GM12878 (cell line): ENCODE data around the gene SLC34A1. TPM values are rescaled to one million over a fixed set of nuclear protein-coding genes. Genes with fewer than 3 reads are reported as not detected.

Experiments used
- ATAC-seq: fragments of 200-7000 bp; cut with Tn5 transposase; 3 replicates; pipeline ENCODE4 v1.9.1; 2020; ENCODE audit warnings: mild to moderate bottlenecking, moderate library complexity
- BruUV-seq: library from RNA; stranded (reverse); fragments of 400-500 nt; replicated peaks from 2 replicates; lab custom pipeline; 2021; lab: Mats Ljungman, UMichigan
- CTCF ChIA-PET: fragments of 300-600 bp; sonication (Branson Sonifier 250); formaldehyde crosslinking; extraction: SDS; loops from one replicate; lab custom pipeline; 2021; ENCODE audit warnings: inconsistent platforms; lab: Yijun Ruan, JAX
- POLR2A ChIA-PET: fragments of 350-600 bp; formaldehyde crosslinking; extraction: SDS; loops from one replicate; lab custom pipeline; 2021; ENCODE audit warnings: inconsistent platforms; lab: Charles Lee
- RAD21 ChIA-PET: fragments of 300-600 bp; sonication (Branson Sonifier 250); formaldehyde crosslinking; loops from one replicate; lab custom pipeline; 2023; ENCODE audit warnings: antibody characterized with exemption; ENCODE audit not compliant: unreplicated experiment; lab: Charles Lee
- SMC1A ChIA-PET: fragments of 300-600 bp; sonication (Branson Sonifier 250); formaldehyde crosslinking; loops from one replicate; lab custom pipeline; 2023; ENCODE audit not compliant: unreplicated experiment, uncharacterized antibody; lab: Charles Lee
- DNase-seq: peaks from one replicate; pipeline ENCODE4 v3.0.0-alpha.2; 2011; ENCODE audit warnings: low read depth, low spot score
- FAIRE-seq: peaks from 3 replicates; lab custom pipeline; 2011; peaks lifted over from hg19 to GRCh38; lab: Jason Lieb, UNC
- H2AFZ ChIP-seq: 2 replicates; pipeline ENCODE4 v1.6.0; 2011; ENCODE audit warnings: low read depth, low read length, control low read depth; ENCODE audit not compliant: control insufficient read depth
- H3K27ac ChIP-seq: 2 replicates; pipeline ENCODE4 v1.5.1; 2011; ENCODE audit warnings: control low read depth; ENCODE audit not compliant: control insufficient read depth, insufficient read depth
- H3K27me3 ChIP-seq, 2 experiments: replicated peaks in 1 of 2; 2 replicates each; pipeline versions ENCODE4 v1.6.0 to v1.6.1; 2011; ENCODE audit warnings: low read length in 1 of 2; ENCODE audit not compliant: control insufficient read depth in 2 of 2, insufficient read depth in 2 of 2
- H3K36me3 ChIP-seq, 2 experiments: 2 replicates each; pipeline ENCODE4 v1.5.1; 2011; ENCODE audit warnings: low read length in 1 of 2; ENCODE audit not compliant: control insufficient read depth in 2 of 2, insufficient read depth in 2 of 2
- H3K4me1 ChIP-seq: 2 replicates; pipeline ENCODE4 v1.6.1; 2011; ENCODE audit warnings: mild to moderate bottlenecking, low read length, moderate library complexity, mixed read lengths; ENCODE audit not compliant: control insufficient read depth, insufficient read depth
- H3K4me2 ChIP-seq: 2 replicates; pipeline ENCODE4 v1.6.0; 2011; ENCODE audit warnings: control low read depth; ENCODE audit not compliant: control insufficient read depth, insufficient read depth
- H3K4me3 ChIP-seq: fragments of 200-600 bp; sonication (generic); 2 replicates; pipeline ENCODE4 v1.5.1; 2016
- H3K79me2 ChIP-seq: 2 replicates; pipeline ENCODE4 v1.6.0; 2011; ENCODE audit warnings: low read length; ENCODE audit not compliant: control insufficient read depth, insufficient read depth
- H3K9ac ChIP-seq: 2 replicates; pipeline ENCODE4 v1.8.0; 2011; ENCODE audit warnings: low read length, control low read depth, mixed read lengths; ENCODE audit not compliant: control insufficient read depth, insufficient read depth
- H3K9me3 ChIP-seq: replicated peaks from 3 replicates; pipeline ENCODE4 v1.5.1; 2011; ENCODE audit warnings: mild to moderate bottlenecking, low read length; ENCODE audit not compliant: control insufficient read depth, insufficient read depth
- H4K20me1 ChIP-seq: 2 replicates; pipeline ENCODE4 v1.6.0; 2011; ENCODE audit not compliant: control insufficient read depth, insufficient read depth
- BHLHE40 ChIP-seq, 2 experiments: fragments of 450-650 bp in 1 of 2; IDR thresholded peaks; 2 replicates each; pipeline ENCODE4 v1.6.1; 2011 to 2017; ENCODE audit warnings: low read depth in 2 of 2, borderline replicate concordance in 1 of 2, improper control_type of control experiment in 1 of 2, low read length in 1 of 2, mild to moderate bottlenecking in 1 of 2
- CBX5 ChIP-seq: sonication (generic); IDR thresholded peaks from 2 replicates; pipeline ENCODE4 v1.6.1; 2016; ENCODE audit warnings: low read depth, moderate library complexity, mild to moderate bottlenecking, inconsistent platforms
- CREM ChIP-seq: IDR thresholded peaks from 2 replicates; pipeline ENCODE4 v1.6.1; 2014; ENCODE audit warnings: antibody characterized with exemption, low read depth
- EGR1 ChIP-seq, 2 experiments: IDR thresholded peaks; 1 replicate in 1 of 2; 2 replicates in 1 of 2; pipeline ENCODE4 v1.6.1; 2011 to 2012; ENCODE audit warnings: low read depth in 2 of 2, low read length in 2 of 2, borderline replicate concordance in 1 of 2, mild to moderate bottlenecking in 1 of 2, moderate library complexity in 1 of 2
- ETV6 ChIP-seq, 2 experiments: fragments of 450-650 bp in 1 of 2; IDR thresholded peaks in 1 of 2; conservative IDR thresholded peaks in 1 of 2; 2 replicates each; pipeline ENCODE4 v1.6.1; 2014; ENCODE audit warnings: antibody characterized with exemption in 1 of 2, borderline replicate concordance in 1 of 2, low read depth in 1 of 2, mild to moderate bottlenecking in 1 of 2, moderate library complexity in 1 of 2
- EZH2 ChIP-seq: IDR thresholded peaks from 2 replicates; pipeline ENCODE4 v1.6.1; 2012; ENCODE audit warnings: low read depth, mild to moderate bottlenecking, control low read depth, inconsistent platforms, low read length, borderline replicate concordance; ENCODE audit not compliant: control insufficient read depth
- MTA2 ChIP-seq: fragments of 450-650 bp; IDR thresholded peaks from 2 replicates; pipeline ENCODE4 v1.6.1; 2016; ENCODE audit warnings: low read depth, mild to moderate bottlenecking, moderate library complexity
- SP1 ChIP-seq: IDR thresholded peaks from one replicate; pipeline ENCODE4 v1.6.1; 2011; ENCODE audit warnings: low read depth, low read length
- STAT3 ChIP-seq: IDR thresholded peaks from 2 replicates; pipeline ENCODE4 v1.6.1; 2011; ENCODE audit warnings: low read depth, low read length, improper control_type of control experiment
- ZNF217 ChIP-seq: fragments of 450-650 bp; IDR thresholded peaks from 2 replicates; pipeline ENCODE4 v1.6.1; 2017; ENCODE audit warnings: antibody characterized with exemption, mild to moderate bottlenecking
- WGBS: methylation state at CpG from one replicate; pipeline ENCODE4 v1.1.6; 2016; ENCODE audit warnings: low lambda C conversion rate; ENCODE audit not compliant: insufficient replicate concordance, insufficient coverage; ENCODE audit errors: missing lambda C conversion rate; 5-methylcytosine and 5-hydroxymethylcytosine counted together
- in situ Hi-C: fragments of 300-500 bp; cut with MboI; formaldehyde crosslinking; loops from 9 replicates; pipeline ENCODE4 v1.14.3; 2018; ENCODE audit warnings: mixed read lengths
- intact Hi-C: fragments of 100-400 bp; cut with micrococcal nuclease; formaldehyde crosslinking; loops from one replicate; pipeline ENCODE4 v1.14.2; 2022; ENCODE audit not compliant: unreplicated experiment
- polyA plus RNA-seq, 11 experiments: library from polyadenylated mRNA; depleted of rRNA in 4 of 11; unstranded in 6 of 11; stranded (reverse) in 5 of 11; fragments of >200 nt; fragmentation: Nextera tagmentation in 4 of 11; fragmentation: Illumina TruSeq in 1 of 11; extraction: Ambion mirVana in 4 of 11; extraction: Trizol in 1 of 11; gene quantifications; 1 replicate in 1 of 11; 2 replicates in 10 of 11; pipeline versions ENCODE4 v1.2.1 to v1.2.3, GENCODE V29; 2011 to 2016; ENCODE audit warnings: inconsistent platforms in 2 of 11, missing spikeins in 2 of 11, low read depth in 1 of 11
- total RNA-seq, 4 experiments: library from RNA; depleted of rRNA in 3 of 4; stranded (reverse); fragments of >200 nt in 3 of 4; fragmentation: Illumina TruSeq in 1 of 4; extraction: Trizol in 1 of 4; gene quantifications; 2 replicates each; pipeline versions ENCODE4 v1.2.1 to v1.2.3, GENCODE V29; 2013 to 2021
- TF ChIP-seq, protein P1 (sequence below): IDR thresholded peaks from 2 replicates; pipeline ENCODE4 v1.6.1; 2012; ENCODE audit warnings: low read depth, low read length, improper control_type of control experiment
- TF ChIP-seq, protein P2 (sequence below): fragments of 450-650 bp; IDR thresholded peaks from 2 replicates; pipeline ENCODE4 v1.6.1; 2018; ENCODE audit warnings: borderline replicate concordance, mild to moderate bottlenecking; ENCODE audit not compliant: partially characterized antibody

Gene SLC34A1
- total and polyA plus RNA-seq, 10 of the 15 experiments (the other 5 are each of a cell fraction or from before 2014, with no cell fraction given), result 0.03 to 0.14 (median 0.09) TPM; not detected in 2

DNA sequence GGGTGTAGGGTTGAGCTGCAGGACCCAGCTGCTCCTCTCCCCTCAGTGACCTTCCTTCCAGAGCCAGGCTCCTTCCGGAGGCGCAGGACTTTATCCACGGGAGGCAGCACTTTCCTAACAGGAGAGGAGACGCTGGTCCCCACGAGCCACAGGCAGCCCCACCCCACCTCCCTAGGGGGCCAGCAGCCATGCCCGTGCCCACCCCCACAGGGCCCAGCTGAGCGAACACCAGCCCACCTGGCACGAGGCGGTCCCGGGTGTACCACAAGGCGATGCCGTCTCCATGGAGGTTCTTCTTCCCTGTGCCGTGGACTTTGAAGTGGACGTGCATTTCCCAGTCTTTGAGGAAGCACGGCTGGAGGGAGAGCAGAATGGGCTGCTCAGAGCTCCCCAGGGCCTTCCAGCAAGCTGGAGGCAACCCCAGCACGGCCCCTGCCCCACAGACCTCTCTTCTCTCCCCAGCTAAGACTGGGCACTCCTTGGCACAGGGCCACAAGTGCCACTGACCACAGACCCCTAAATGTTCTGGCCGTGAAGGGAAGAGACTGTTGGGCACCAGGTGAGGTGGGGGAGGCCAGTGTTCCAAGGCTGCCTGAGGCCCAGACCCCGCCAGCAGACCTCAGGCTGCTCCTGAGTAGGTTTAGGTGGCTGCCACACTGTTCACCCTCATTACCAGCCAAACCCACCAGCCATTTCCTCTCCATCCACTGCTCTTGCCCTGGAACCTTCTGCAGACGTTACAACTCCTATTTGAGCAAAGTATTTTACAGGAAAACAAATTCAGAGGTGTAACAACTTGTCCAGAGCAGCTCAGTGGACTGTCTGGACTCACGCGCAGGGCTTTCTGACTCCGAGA, 45.8 kb upstream of the SLC34A1 start:
- H3K79me2 ChIP-seq, result peaks cover 15% of the 10 kb centered on the region
- no peak for ATAC-seq

DNA sequence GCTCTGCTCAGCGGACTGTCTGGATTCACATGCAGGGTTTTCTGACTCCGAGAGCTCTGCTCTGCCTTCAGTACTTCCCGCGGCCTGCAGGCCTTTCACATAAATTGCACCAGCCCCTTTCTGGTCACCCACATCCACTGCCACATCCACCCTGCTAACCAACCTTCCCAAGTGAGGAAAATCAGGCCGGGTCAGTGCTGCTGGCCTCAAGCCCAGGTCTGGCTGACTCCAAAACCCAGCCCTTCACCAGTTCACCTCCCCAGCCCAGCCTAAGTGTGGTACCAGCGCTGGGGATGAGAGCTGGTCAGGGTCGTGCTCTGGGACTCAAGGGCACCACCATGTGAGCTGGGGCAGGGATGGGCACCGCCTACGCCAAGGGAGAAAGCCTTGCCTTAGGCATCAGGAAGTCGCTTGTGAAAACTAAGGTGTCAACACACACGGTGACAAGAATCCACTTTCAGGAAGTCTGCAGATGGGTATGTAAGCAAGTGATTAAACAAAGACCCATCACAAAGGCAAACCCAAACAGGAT, 45.1 kb upstream of the SLC34A1 start:
- peaks cover 20% of the 10 kb centered on the region for H3K79me2 ChIP-seq
- intact Hi-C loops, result no loop called here
- H2AFZ ChIP-seq, result no peak overlapping the region
- no peaks in the 10 kb centered on the region for H3K27me3 ChIP-seq
- no peaks in the 10 kb centered on the region for H4K20me1 ChIP-seq
- H3K4me1 ChIP-seq, result no peaks in the 10 kb centered on the region
- ChIA-PET CTCF (interaction anchor here (1.0 kb wide), 1 partner anchor 30 kb away, joined by 3 read pairs; no protein-coding TSS in a partner anchor), SMC1A (no interaction called here), POLR2A (no interaction called here), RAD21 (no interaction called here)
- ATAC-seq (no peak), DNase-seq (no peak), FAIRE-seq (no peak)
- H3K36me3 ChIP-seq, result peaks cover 21 to 46% of the 10 kb centered on the region in 2 experiments
- in situ Hi-C loops, result no loop called here
- H3K9ac ChIP-seq, result no peak overlapping the region
- H3K27ac ChIP-seq, result no peak overlapping the region
- no peak overlapping the region for H3K4me3 ChIP-seq
- no peak overlapping the region for H3K4me2 ChIP-seq
- H3K9me3 ChIP-seq, result no peaks in the 10 kb centered on the region; the same call in 1 of the 3 replicates
- 91% methylated on average over 11 of the region's 11 CpGs for WGBS
- no TSS peak for BruUV-seq
- TF ChIP-seq ZNF217 (no peak), SP1 (no peak), EZH2 (no peak), CREM (no peak), BHLHE40 (IDR thresholded peaks at IDR 0.05; ENCODE audit: borderline replicate concordance in 1 of 2, low read depth in 2 of 2, low read length in 1 of 2) (no peak), STAT3 (no peak), ETV6 (conservative IDR thresholded peaks at IDR 0.05 in 1 of 2, IDR thresholded peaks at IDR 0.05 in 1 of 2; ENCODE audit: borderline replicate concordance in 1 of 2, low read depth in 1 of 2) (no peak), EGR1 (IDR thresholded peaks at IDR 0.05; ENCODE audit: borderline replicate concordance in 1 of 2, low read depth in 2 of 2, low read length in 2 of 2) (no peak)
- TF ChIP-seq, protein P1, sequence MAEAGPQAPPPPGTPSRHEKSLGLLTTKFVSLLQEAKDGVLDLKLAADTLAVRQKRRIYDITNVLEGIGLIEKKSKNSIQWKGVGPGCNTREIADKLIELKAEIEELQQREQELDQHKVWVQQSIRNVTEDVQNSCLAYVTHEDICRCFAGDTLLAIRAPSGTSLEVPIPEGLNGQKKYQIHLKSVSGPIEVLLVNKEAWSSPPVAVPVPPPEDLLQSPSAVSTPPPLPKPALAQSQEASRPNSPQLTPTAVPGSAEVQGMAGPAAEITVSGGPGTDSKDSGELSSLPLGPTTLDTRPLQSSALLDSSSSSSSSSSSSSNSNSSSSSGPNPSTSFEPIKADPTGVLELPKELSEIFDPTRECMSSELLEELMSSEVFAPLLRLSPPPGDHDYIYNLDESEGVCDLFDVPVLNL, result no peak
- TF ChIP-seq, protein P2, sequence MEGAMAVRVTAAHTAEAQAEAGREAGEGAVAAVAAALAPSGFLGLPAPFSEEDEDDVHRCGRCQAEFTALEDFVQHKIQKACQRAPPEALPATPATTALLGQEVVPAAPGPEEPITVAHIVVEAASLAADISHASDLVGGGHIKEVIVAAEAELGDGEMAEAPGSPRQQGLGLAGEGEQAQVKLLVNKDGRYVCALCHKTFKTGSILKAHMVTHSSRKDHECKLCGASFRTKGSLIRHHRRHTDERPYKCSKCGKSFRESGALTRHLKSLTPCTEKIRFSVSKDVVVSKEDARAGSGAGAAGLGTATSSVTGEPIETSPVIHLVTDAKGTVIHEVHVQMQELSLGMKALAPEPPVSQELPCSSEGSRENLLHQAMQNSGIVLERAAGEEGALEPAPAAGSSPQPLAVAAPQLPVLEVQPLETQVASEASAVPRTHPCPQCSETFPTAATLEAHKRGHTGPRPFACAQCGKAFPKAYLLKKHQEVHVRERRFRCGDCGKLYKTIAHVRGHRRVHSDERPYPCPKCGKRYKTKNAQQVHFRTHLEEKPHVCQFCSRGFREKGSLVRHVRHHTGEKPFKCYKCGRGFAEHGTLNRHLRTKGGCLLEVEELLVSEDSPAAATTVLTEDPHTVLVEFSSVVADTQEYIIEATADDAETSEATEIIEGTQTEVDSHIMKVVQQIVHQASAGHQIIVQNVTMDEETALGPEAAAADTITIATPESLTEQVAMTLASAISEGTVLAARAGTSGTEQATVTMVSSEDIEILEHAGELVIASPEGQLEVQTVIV, result no peak

More for the DNA sequence above, 45.8 kb upstream of the SLC34A1 start:
- H3K9me3 ChIP-seq, result no peaks in the 10 kb centered on the region; the same call in 1 of the 3 replicates
- in situ Hi-C loops (no loop called here), intact Hi-C loops (no loop called here)
- FAIRE-seq (no peak), DNase-seq (no peak)
- no peak overlapping the region for H2AFZ ChIP-seq
- BruUV-seq, result no TSS peak
- no peaks in the 10 kb centered on the region for H3K27me3 ChIP-seq
- H3K9ac ChIP-seq, result no peak overlapping the region
- WGBS, result 84% methylated on average over 22 of the region's 22 CpGs
- no peak overlapping the region for H3K27ac ChIP-seq
- ChIA-PET POLR2A (no interaction called here), CTCF (interaction anchor here (1.0 kb wide), 1 partner anchor 31 kb away, joined by 3 read pairs; no protein-coding TSS in a partner anchor), SMC1A (no interaction called here), RAD21 (no interaction called here)
- no peak overlapping the region for H3K4me3 ChIP-seq
- no peak for TF ChIP-seq BHLHE40 (IDR thresholded peaks at IDR 0.05; ENCODE audit: borderline replicate concordance in 1 of 2, low read depth in 2 of 2, low read length in 1 of 2)
- TF ChIP-seq CBX5, result no peak
- TF ChIP-seq MTA2, result no peak
- peaks cover 19 to 52% of the 10 kb centered on the region in 2 experiments for H3K36me3 ChIP-seq
- H3K4me2 ChIP-seq, result no peak overlapping the region
- H3K4me1 ChIP-seq, result no peaks in the 10 kb centered on the region
- no peaks in the 10 kb centered on the region for H4K20me1 ChIP-seq
